Stimulated activated CD8-positive, alpha-beta memory T cell treated with anti-CD3 and anti-CD28 coated beads, Interleukin-4, amount 100 ng/mL, for 1 hour (primary cell): Measurements from ENCODE around the gene CENATAC.
A peak's percentile ranks its signal among the peaks of the same experiment; 100 is the strongest.
"Not testable (repeated sequence)": the region's sequence is repeated elsewhere in the genome, so short reads cannot be mapped to it uniquely, and the experiment has no call there.

Source experiments
- DNase-seq, 2 donors: peaks; one replicate each; pipeline ENCODE4 v3.0.0-alpha.2; 2020; ENCODE audit warnings: low read depth in 2 of 2, low spot score in 1 of 2

Gene CENATAC

DNA sequence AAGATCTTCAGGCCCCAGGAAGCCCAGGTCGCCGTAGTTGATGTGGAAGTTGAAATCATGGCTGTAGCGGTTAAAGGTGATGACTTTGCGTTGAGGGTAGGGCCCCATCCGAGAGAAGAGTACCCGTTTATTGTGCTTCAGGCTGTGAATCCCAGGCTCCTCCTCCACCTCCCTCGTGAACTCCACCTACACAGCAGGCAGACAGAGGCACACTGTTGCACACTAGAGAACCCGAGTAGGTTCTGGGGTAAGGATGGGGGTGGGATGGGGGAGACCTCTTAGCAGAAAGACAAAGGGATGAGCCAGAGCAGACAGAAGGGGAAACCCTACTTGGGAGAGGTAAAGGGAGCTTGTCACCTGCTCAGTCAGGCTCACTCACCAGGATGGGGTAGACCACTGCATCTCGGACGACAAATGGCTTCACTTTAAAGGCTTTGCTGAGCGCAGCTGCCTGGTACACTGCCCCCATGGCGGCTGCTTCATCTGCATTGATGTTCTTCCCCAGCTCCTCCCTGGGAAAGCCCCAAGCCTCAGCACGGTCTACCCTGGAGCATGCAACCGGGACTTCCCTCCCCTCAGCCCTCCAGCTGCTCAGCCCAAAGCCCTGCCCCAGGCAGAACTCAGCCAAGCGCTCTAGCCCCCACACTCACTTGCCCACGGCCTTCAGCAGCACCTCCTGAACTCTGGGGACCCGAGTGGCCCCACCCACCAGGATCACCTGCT is 53.7 kb downstream of the CENATAC start:
- DNase-seq, result no peak

DNA sequence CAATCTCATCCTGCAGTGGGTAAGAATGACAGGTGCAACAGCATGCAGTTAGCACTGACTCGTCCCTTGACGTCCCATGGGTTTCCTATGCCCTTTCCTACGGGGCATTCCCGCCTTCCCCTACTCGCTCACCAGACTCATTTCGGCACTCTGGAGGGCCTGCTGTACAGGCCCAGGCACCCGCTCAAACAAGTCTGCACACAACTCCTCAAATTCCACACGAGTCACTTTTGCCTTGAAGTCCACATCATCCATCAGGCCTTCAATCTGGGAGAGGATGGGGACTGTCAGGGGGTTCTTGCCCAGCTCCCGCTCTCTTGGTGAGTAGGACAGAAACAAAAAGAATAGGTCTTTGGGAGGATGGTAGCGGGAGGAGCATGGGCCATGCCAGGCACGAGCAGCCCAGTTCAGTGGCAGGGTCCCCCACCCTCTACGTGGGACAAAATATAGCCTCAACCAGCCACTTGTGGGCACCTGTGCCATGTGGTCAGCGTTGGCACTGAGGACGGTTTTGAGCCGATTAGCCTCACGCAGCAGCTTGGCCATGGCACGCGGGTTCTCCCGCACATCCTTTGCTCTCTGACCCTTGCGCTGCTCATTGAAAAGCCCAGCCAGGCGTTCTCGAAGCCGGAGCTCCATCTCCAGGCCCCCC is 54.4 kb downstream of the CENATAC start:
- no peak for DNase-seq

DNA sequence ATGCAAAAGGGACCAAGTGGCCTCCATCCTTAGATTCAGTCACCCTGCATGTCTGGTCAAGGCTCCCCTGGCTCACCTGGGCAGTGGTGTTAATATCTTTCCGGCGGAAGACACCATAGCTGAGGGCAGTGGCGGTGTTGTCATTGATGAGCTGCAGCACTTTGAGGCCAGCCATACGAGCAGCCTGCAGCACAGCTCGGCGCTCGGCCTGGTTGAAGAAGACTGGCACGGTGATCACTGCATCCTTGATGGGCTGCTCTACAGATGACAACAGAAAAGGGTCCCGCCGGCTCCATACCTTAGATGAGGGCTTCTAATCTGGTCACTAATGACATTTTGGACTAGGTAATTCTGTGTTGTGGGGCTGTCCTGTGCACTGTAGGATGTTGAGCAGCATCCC is 56.5 kb downstream of the CENATAC start:
- no peak for DNase-seq

DNA sequence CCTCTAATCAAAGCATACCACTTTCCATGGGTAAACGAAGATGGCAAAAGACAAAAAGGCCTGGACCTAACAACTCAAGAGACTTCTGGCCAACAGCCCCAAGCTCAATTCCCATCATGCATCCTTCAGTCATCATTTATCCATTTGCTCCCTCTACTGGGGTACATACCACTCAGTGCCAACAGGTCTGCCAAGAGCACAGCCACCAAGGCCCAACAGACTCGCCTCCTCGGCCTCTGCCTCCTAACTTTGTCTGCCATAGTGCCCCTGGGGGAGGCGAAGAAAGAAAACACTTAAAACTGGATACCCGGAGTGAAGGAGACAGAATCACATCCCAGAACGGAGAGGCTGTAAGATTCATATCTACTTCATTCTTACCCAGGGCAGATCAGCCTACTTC is 58.0 kb downstream of the CENATAC start:
- DNase-seq, result no peak

DNA sequence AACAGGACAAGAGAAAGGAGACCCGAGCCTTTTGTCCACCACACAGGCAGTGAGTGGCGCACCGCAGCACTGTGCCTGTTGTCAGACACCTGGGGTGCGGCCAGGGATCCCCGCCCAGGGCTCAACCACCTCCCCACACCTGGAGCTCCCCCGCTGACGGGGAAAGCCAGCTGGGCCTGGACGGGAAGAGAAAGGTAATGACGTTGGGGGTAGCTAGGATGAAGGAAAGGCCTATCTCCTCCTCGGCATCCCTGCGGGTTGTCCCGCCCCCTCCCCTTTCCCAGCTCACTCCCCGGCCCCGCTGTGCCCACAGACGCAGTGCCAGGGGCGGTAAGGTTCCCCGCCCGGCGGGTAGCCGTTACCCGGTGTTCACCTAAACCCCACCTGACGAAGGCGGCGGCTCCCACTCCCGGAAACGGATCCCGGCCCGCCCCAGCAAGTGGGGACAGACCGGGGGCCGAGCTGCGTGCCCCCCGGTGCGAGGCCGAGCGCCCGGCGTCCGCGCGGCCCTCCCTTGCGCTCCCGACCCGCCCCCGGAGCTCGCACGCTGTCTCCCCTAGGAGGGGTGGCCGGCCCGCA is 58.6 kb downstream of the CENATAC start:
- no peak for DNase-seq

DNA sequence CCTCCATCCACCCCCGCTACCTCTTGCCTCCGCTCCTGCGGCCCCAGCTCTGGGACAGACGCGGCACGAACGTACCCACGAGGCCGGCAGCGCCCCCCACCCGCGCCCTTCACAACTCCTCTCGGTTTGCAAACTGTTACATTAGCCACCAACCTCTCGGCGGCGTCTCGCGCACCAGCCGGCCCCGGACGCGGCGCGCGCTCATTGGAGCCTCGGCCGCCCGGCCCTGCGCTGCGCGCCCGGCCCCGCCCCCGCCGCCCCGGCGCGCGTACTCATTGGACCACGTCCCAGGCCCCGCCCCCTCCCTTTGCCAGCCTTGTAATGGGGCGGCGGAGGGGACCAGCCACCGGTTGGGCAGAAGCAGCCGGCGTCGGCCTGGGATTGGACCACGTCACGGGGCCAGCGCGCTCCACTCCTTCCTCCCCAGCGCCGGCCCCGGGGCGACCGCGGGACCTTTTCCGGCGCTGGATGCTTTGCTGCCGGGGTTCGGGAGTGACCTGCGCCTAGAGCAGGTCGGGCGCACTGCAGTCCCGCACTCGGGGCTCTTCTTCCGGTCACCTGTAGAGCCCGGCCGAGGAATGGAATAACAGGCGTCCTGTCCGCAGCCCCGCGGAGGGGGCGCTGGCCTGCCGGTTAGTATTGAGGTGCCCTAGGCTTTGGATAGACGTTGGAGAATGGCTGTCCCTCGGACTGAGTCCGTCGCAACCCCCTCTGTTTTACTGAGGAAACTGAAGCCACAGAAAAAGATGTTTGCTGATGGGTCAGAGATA is 59.2 kb downstream of the CENATAC start, which contains the start of gene HYOU1:
Gene HYOU1, minus strand, starts transcription at position 206 of the 770 bp plus-strand sequence. CDS start 1,045 bp downstream, outside the sequence.
- peak; percentile 96 to 98 for DNase-seq

DNA sequence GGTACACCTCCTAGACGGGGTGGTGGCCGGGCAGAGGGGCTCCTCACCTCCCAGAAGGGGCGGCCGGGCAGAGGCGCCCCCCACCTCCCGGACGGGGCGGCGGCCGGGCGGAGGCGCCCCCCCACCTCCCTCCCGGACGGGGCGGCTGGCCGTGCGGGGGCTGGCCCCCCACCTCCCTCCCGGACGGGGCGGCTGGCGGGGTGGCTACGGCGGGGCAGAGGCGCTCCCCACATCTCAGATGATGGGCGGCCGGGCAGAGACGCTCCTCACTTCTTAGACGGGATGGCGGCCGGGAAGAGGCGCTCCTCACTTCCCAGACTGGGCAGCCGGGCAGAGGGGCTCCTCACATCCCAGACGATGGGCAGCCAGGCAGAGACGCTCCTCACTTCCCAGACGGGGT is 61.2 kb downstream of the CENATAC start:
- DNase-seq, result not testable (repeated sequence)

DNA sequence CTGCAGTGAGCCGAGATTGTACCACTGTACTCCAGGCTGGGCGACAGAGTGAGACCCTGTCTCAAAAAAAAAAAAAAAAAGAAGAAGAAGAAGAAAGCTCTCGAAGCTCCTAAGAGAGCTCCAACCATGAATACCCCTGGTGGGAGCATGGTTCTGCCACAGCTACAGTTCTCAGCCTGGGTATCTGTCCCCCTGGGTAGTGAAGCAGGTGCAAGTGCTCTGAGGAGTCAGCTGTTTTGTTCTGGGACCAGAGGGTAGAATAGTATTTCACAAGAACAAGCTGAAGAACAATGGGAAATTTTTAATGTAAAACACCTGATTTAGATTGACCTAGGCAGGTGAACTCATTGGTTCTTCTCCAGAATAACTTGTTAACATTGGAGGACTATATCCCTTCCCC is 63.3 kb downstream of the CENATAC start:
- DNase-seq, result no peak

DNA sequence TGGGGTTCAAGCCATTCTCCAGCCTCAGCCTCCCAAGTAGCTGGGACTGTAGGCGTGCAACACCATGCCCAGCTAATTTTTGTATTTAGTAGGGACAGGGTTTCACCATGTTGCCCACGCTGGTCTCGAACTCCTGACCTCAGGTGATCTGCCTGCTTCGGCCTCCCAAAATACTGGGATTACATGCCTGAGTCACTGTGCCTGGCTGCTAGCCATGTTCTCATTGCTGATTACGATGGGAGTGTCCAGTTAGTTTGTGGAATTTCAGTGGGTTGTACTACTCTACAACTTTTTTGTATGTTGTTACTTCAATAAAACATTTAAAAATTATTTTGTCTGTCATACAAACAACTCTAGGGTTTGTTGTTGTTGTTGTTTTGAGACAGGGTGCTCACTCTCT is 64.8 kb downstream of the CENATAC start:
- DNase-seq, result no peak

DNA sequence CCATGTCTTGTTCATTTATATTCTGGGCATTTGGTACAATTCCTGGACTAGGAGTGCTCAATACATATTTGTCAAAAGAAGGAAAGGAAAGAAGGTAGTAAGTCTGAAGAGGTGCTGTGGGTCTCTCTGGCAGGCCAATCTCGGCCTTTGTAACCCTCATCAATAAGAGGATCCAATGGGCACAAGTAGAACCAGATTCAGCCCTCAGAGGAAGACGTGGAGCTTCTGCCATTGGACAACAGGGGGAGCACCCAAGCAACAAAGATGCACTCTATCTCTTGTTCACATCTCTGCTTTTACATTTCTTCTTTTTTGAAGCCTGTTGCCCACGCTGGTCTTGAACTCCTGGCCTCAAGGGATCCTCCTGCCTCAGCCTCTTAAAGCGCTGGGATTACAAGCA is 67.4 kb downstream of the CENATAC start:
- DNase-seq, result no peak
